Keratinocyte (primary cell): Measurements from ENCODE around the gene BEST3. TPM values are rescaled to one million over a fixed set of nuclear protein-coding genes. Genes with fewer than 3 reads are reported as not detected.
A peak's percentile ranks its signal among the peaks of the same experiment; 100 is the strongest.

Experiments used
- DNase-seq: peaks from one replicate; pipeline ENCODE4 v3.0.0-alpha.2; 2011; ENCODE audit warnings: low read depth, missing footprints, low spot score
- FAIRE-seq: peaks from 2 replicates; lab custom pipeline; 2011; peaks lifted over from hg19 to GRCh38; lab: Jason Lieb, UNC
- H2AFZ ChIP-seq: 2 replicates; pipeline ENCODE4 v1.6.0; 2012; ENCODE audit warnings: low read length, control low read depth, inconsistent platforms; ENCODE audit not compliant: control insufficient read depth
- H3K27ac ChIP-seq: 2 replicates; pipeline ENCODE4 v1.5.1; 2011; ENCODE audit warnings: low read length; ENCODE audit not compliant: control insufficient read depth, insufficient read depth
- H3K27me3 ChIP-seq: 3 replicates; pipeline ENCODE4 v1.6.0; 2011; ENCODE audit warnings: low read length; ENCODE audit not compliant: control insufficient read depth, insufficient read depth; ENCODE audit errors: extremely low read depth
- H3K36me3 ChIP-seq, 2 experiments: 2 replicates in 1 of 2; 3 replicates in 1 of 2; pipeline ENCODE4 v1.5.1; 2011; ENCODE audit warnings: low read length in 2 of 2, mild to moderate bottlenecking in 1 of 2; ENCODE audit not compliant: control insufficient read depth in 2 of 2, insufficient read depth in 2 of 2; ENCODE audit errors: extremely low read depth in 1 of 2
- H3K4me1 ChIP-seq: 3 replicates; pipeline ENCODE4 v1.5.1; 2011; ENCODE audit warnings: low read length; ENCODE audit not compliant: control insufficient read depth, insufficient read depth; ENCODE audit errors: extremely low read depth
- H3K4me2 ChIP-seq: 3 replicates; pipeline ENCODE4 v1.6.0; 2011; ENCODE audit warnings: low read depth, low read length; ENCODE audit not compliant: control insufficient read depth, insufficient read depth; ENCODE audit errors: extremely low read depth
- H3K4me3 ChIP-seq, 3 experiments: fragments of 200-600 bp in 1 of 3; sonication (generic) in 1 of 3; 2 replicates in 2 of 3; 3 replicates in 1 of 3; pipeline ENCODE4 v1.5.1; 2011 to 2016; ENCODE audit warnings: low read length in 3 of 3, mild to moderate bottlenecking in 3 of 3, control low read depth in 2 of 3, inconsistent platforms in 1 of 3, low read depth in 1 of 3, mixed read lengths in 1 of 3, mixed run types in 1 of 3, moderate library complexity in 1 of 3; ENCODE audit not compliant: control insufficient read depth in 2 of 3, insufficient read depth in 2 of 3; ENCODE audit errors: extremely low read depth in 1 of 3
- H3K79me2 ChIP-seq: 2 replicates; pipeline ENCODE4 v1.6.0; 2012; ENCODE audit warnings: low read length; ENCODE audit not compliant: control insufficient read depth, insufficient read depth
- H3K9ac ChIP-seq: 3 replicates; pipeline ENCODE4 v1.6.0; 2011; ENCODE audit warnings: low read length; ENCODE audit not compliant: control insufficient read depth, insufficient read depth; ENCODE audit errors: extremely low read depth
- H3K9me1 ChIP-seq: 3 replicates; pipeline ENCODE4 v1.6.0; 2011; ENCODE audit warnings: low read length; ENCODE audit not compliant: control insufficient read depth, insufficient read depth; ENCODE audit errors: extremely low read depth
- H3K9me3 ChIP-seq: 2 replicates; pipeline ENCODE4 v1.5.1; 2012; ENCODE audit warnings: low read depth, low read length; ENCODE audit not compliant: control insufficient read depth
- H4K20me1 ChIP-seq: 3 replicates; pipeline ENCODE4 v1.6.0; 2011; ENCODE audit warnings: low read length; ENCODE audit not compliant: control insufficient read depth, insufficient read depth; ENCODE audit errors: extremely low read depth
- CTCF ChIP-seq, 3 experiments: IDR thresholded peaks in 1 of 3; conservative IDR thresholded peaks in 1 of 3; optimal IDR thresholded peaks in 1 of 3; 2 replicates in 2 of 3; 3 replicates in 1 of 3; pipeline versions ENCODE3 to v1.5.1; 2011; ENCODE audit warnings: low read length in 3 of 3, mild to moderate bottlenecking in 3 of 3, moderate library complexity in 2 of 3, control low read depth in 1 of 3, inconsistent platforms in 1 of 3; ENCODE audit not compliant: insufficient read depth in 2 of 3; ENCODE audit errors: extremely low read depth in 1 of 3
- EZH2 ChIP-seq: IDR thresholded peaks from one replicate; pipeline ENCODE4 v1.6.1; 2012; ENCODE audit warnings: inconsistent platforms, mild to moderate bottlenecking, low read length, moderate library complexity
- dilution Hi-C: fragments of 300-500 bp; cut with MboI; formaldehyde crosslinking; loops from one replicate; pipeline ENCODE4 v1.7.0; 2020; ENCODE audit warnings: low sequenced_read_pairs; ENCODE audit not compliant: extremely low pct_ligation_motif_present
- polyA plus RNA-seq, 5 experiments: library from polyadenylated mRNA; depleted of rRNA in 3 of 5; stranded (reverse) in 3 of 5; stranded (forward) in 1 of 5; unstranded in 1 of 5; fragments of >200 nt; gene quantifications; 1 replicate in 1 of 5; 2 replicates in 3 of 5; 3 replicates in 1 of 5; pipeline versions ENCODE4 v1.2.1 to v1.2.3, GENCODE V29; 2011 to 2012; ENCODE audit warnings: missing spikeins in 2 of 5, low read depth in 1 of 5, low replicate concordance in 1 of 5

BEST3 gene
- polyA plus RNA-seq, 1 donor (not counting 4 experiments of a cell fraction or from before 2014, with no cell fraction given), result 0.07 TPM

- Histone ChIP-seq H3K9me1 (no peaks in the 10 kb centered on the region), H3K4me1 (peaks cover 11% of the 10 kb centered on the region), H3K4me3 (peak overlapping the region; percentile 73 to 95 (median 90)), H3K4me2 (peak overlapping the region; percentile 94), H3K27ac (peak overlapping the region; percentile 81), H3K36me3 (no peaks in the 10 kb centered on the region), H3K9ac (peak overlapping the region; percentile 86), H3K79me2 (peaks cover 2% of the 10 kb centered on the region), H3K27me3 (no peaks in the 10 kb centered on the region), H4K20me1 (no peaks in the 10 kb centered on the region), H2AFZ (peak overlapping the region; percentile 94), H3K9me3 (no peaks in the 10 kb centered on the region)
- peak; percentile 20 for FAIRE-seq
- no peak for DNase-seq
- TF ChIP-seq CTCF (optimal IDR thresholded peaks at IDR 0.05 in 1 of 3, IDR thresholded peaks at IDR 0.05 in 1 of 3, conservative IDR thresholded peaks at IDR 0.05 in 1 of 3; ENCODE audit: extremely low read depth in 1 of 3, insufficient read depth in 2 of 3, low read length in 3 of 3) (no peak), EZH2 (no peak)
- dilution Hi-C loops, result no loop called here
Measured at GRCh38 chr12:69739287-69740191, 40.4 kb upstream of the BEST3 start.

- peak in 2 of 3 experiments; percentile 41 to 66 for TF ChIP-seq CTCF (optimal IDR thresholded peaks at IDR 0.05 in 1 of 3, IDR thresholded peaks at IDR 0.05 in 1 of 3, conservative IDR thresholded peaks at IDR 0.05 in 1 of 3; ENCODE audit: extremely low read depth in 1 of 3, insufficient read depth in 2 of 3, low read length in 3 of 3)
- TF ChIP-seq EZH2, result no peak
- H3K9me1 ChIP-seq, result no peaks in the 10 kb centered on the region
- H3K4me1 ChIP-seq, result peaks cover 11% of the 10 kb centered on the region
- H3K79me2 ChIP-seq, result peaks cover 2% of the 10 kb centered on the region
- peak within 1 kb of the TSS; percentile 81 for H3K27ac ChIP-seq
- no peaks in the 10 kb centered on the region for H3K9me3 ChIP-seq
- H3K4me2 ChIP-seq, result peak within 1 kb of the TSS; percentile 94
- no peak for FAIRE-seq
- no peak for DNase-seq
- peak within 1 kb of the TSS; percentile 97 for H2AFZ ChIP-seq
- H3K27me3 ChIP-seq, result no peaks in the 10 kb centered on the region
- H3K9ac ChIP-seq, result peak within 1 kb of the TSS; percentile 86
- no peaks in the 10 kb centered on the region for H3K36me3 ChIP-seq
- no peaks in the 10 kb centered on the region for H4K20me1 ChIP-seq
- dilution Hi-C loops, result no loop called here
- H3K4me3 ChIP-seq, result peak within 1 kb of the TSS; percentile 73 to 95 (median 90)
Measured at GRCh38 chr12:69738351-69739286, 39.5 kb upstream of the BEST3 start, which contains the start of gene RAB3IP. Gene RAB3IP (plus strand): TSS chr12:69738860. CDS start chr12:69755409, 16,549 bp downstream.
